Mesodermal cell (in vitro differentiated cells): ENCODE data around the gene ATL2.
"Not testable (repeated sequence)": the region's sequence is repeated elsewhere in the genome, so short reads cannot be mapped to it uniquely, and the experiment has no call there.

Experiments
- H3K27ac ChIP-seq: 2 replicates; pipeline ENCODE4 v1.7.0; 2013; ENCODE audit warnings: mild to moderate bottlenecking, low read depth, low read length, moderate library complexity; ENCODE audit not compliant: severe bottlenecking
- H3K36me3 ChIP-seq: 2 replicates; pipeline ENCODE4 v1.7.1; 2013; ENCODE audit warnings: mild to moderate bottlenecking, low read length, moderate library complexity; ENCODE audit not compliant: control insufficient read depth, insufficient read depth
- H3K4me1 ChIP-seq: one replicate; pipeline ENCODE4 v1.7.1; 2013; ENCODE audit warnings: mild to moderate bottlenecking, low read length; ENCODE audit not compliant: insufficient read depth, control insufficient read depth, poor library complexity, severe bottlenecking
- H3K4me3 ChIP-seq: 2 replicates; pipeline ENCODE4 v1.7.0; 2013; ENCODE audit warnings: low read length, control low read depth, mild to moderate bottlenecking; ENCODE audit not compliant: insufficient read depth, poor library complexity, severe bottlenecking; ENCODE audit errors: extremely low read depth
- H3K9me3 ChIP-seq: 2 replicates; pipeline ENCODE4 v1.7.1; 2013; ENCODE audit warnings: mild to moderate bottlenecking, low read length, moderate library complexity; ENCODE audit not compliant: control insufficient read depth
- WGBS, 2 experiments: methylation state at CpG; one replicate each; pipeline ENCODE4 v1.1.5; 2013; ENCODE audit warnings: missing lambda C conversion rate in 2 of 2; ENCODE audit not compliant: insufficient coverage in 2 of 2; 5-methylcytosine and 5-hydroxymethylcytosine counted together

ATL2 gene

DNA sequence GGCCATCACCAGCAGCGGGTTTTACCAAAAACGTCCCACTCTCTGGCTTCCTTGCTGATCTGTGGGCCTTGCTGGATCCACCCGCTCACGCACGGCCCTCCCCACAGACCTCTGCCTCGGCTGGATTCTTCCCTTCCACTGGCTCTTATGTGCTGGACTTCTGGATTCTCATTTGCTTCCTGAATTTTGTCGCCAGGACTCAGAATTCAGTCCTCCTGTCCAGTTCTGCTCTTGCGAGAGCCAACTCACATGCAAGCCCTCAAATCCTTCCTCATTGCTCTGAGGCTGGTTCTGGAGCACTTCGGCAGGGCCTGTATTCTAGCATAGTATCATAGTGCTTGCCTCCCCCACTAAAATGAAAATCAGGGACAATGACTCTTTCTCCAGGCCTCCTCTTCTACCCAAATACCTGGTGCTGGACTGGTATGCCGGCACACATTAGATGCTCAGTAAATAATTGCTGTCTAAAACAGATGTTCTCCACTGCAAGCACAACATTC lies 115.5 kb downstream of the ATL2 start:
- H3K4me1 ChIP-seq: no peaks in the 10 kb centered on the region
- 93 to 95% methylated on average over 9 to 10 of the region's 10 CpGs for WGBS, 2 experiments
- no peak overlapping the region for H3K4me3 ChIP-seq
- no peaks in the 10 kb centered on the region for H3K36me3 ChIP-seq
- H3K27ac ChIP-seq: no peak overlapping the region
- H3K9me3 ChIP-seq: no peaks in the 10 kb centered on the region

GRCh38 chr2:38260972-38261371 lies 116.1 kb downstream of the ATL2 start:
- 83 to 88% methylated on average over 1 to 2 of the region's 2 CpGs for WGBS, 2 experiments
- no peaks in the 10 kb centered on the region for H3K9me3 ChIP-seq
- no peaks in the 10 kb centered on the region for H3K36me3 ChIP-seq

DNA sequence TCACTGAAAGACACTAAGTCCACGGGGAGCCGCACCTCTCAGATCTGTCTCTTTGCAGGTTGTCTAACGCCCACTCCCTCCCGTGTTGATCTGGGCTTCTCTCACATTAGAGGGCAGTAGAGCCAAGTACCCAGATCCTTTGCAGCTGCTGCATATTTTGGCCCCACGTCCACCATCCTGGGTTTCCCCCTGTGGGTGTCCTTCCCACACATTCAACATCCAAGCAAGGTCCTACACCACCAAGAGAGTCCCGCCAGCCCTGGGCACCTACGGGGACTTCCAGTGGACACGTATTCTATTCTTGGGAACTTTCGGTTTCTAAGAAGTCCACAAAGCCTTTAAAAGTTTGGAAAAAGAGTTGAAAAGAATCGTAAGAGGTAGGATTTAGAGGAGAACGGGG lies 116.6 kb downstream of the ATL2 start:
- H3K4me3 ChIP-seq: no peak overlapping the region
- no peaks in the 10 kb centered on the region for H3K9me3 ChIP-seq
- no peaks in the 10 kb centered on the region for H3K36me3 ChIP-seq
- H3K4me1 ChIP-seq: no peaks in the 10 kb centered on the region
- no peak overlapping the region for H3K27ac ChIP-seq
- WGBS, 2 experiments: 93% methylated on average over 9 to 10 of the region's 11 CpGs

More at GRCh38 chr2:38260972-38261371, 116.1 kb downstream of the ATL2 start:
- Histone ChIP-seq H3K4me3 (no peak overlapping the region), H3K4me1 (no peaks in the 10 kb centered on the region), H3K27ac (no peak overlapping the region)

GRCh38 chr2:38259311-38259710 lies 117.8 kb downstream of the ATL2 start:
- H3K27ac ChIP-seq: no peak overlapping the region
- H3K4me1 ChIP-seq: no peaks in the 10 kb centered on the region
- H3K9me3 ChIP-seq: no peaks in the 10 kb centered on the region
- H3K4me3 ChIP-seq: no peak overlapping the region
- no peaks in the 10 kb centered on the region for H3K36me3 ChIP-seq
- WGBS, 2 experiments: 90% methylated on average over 2 of the region's 2 CpGs; no CpG with 5 or more reads in 1 of the 2 experiments

DNA sequence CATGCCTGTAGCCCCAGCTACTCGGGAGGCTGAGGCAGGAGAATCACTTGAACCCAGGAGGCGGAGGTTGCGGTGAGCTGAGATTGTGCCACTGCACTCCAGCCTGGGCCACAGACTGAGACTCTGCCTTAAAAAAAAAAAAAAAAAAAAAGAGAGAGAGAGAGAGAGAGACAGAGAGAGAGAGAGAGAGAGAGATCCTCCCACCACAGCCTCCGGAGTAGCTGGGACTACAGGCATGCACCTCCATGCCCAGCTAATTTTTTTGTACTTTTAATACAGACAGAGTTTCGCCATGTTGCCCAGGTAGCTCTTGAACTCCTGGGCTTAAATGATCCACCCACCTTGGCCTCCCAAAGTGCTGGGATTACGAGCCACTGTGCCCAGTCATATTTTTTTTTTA lies 119.4 kb downstream of the ATL2 start:
- not testable (repeated sequence) for H3K27ac ChIP-seq
- 72% methylated on average over 2 of the region's 6 CpGs; no CpG with 5 or more reads in 1 of the 2 experiments for WGBS, 2 experiments

GRCh38 chr2:38256610-38257009 lies 120.5 kb downstream of the ATL2 start:
- no CpG with 5 or more reads among the region's 1 CpG for WGBS, 2 experiments
- H3K27ac ChIP-seq: no peak overlapping the region
- no peaks in the 10 kb centered on the region for H3K36me3 ChIP-seq
- no peak overlapping the region for H3K4me3 ChIP-seq
- no peaks in the 10 kb centered on the region for H3K4me1 ChIP-seq
- no peaks in the 10 kb centered on the region for H3K9me3 ChIP-seq

More for the DNA sequence above, 119.4 kb downstream of the ATL2 start:
- not testable (repeated sequence) for H3K4me1 ChIP-seq, H3K4me3 ChIP-seq, H3K36me3 ChIP-seq, H3K9me3 ChIP-seq

- no peaks in the 10 kb centered on the region for H3K9me3 ChIP-seq
- H3K4me3 ChIP-seq: no peak overlapping the region
- 100% methylated on average over 1 of the region's 3 CpGs; no CpG with 5 or more reads in 1 of the 2 experiments for WGBS, 2 experiments
- H3K4me1 ChIP-seq: no peaks in the 10 kb centered on the region
- H3K36me3 ChIP-seq: no peaks in the 10 kb centered on the region
- no peak overlapping the region for H3K27ac ChIP-seq
Observed at GRCh38 chr2:38255211-38255610, 121.9 kb downstream of the ATL2 start.

DNA sequence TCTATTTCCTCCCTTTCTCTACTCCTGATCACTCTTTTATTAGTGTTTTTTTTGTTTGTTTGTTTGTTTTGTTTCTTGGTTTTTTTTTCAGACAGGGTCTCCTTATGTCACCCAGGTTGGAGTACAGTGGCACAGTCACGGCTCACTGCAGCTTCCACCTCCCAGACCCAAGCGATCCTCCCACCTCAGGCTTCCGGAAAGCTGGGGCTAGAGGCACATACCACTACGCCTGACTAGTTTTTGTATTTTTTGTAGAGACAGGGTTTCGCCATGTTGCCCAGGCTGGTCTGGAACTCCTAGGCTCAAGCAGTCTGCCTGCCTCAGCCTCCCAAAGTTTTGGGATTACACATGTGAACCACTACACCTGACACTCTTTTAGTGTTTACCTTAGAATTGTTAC lies 122.3 kb downstream of the ATL2 start:
- 75% methylated on average over 4 of the region's 5 CpGs; no CpG with 5 or more reads in 1 of the 2 experiments for WGBS, 2 experiments
- no peak overlapping the region for H3K4me3 ChIP-seq
- no peaks in the 10 kb centered on the region for H3K36me3 ChIP-seq
- H3K27ac ChIP-seq: no peak overlapping the region
- no peaks in the 10 kb centered on the region for H3K4me1 ChIP-seq
- no peaks in the 10 kb centered on the region for H3K9me3 ChIP-seq

GRCh38 chr2:38251940-38252339 lies 125.1 kb downstream of the ATL2 start:
- no peak overlapping the region for H3K27ac ChIP-seq
- no peaks in the 10 kb centered on the region for H3K9me3 ChIP-seq
- no peaks in the 10 kb centered on the region for H3K36me3 ChIP-seq
- no peaks in the 10 kb centered on the region for H3K4me1 ChIP-seq
- 83% methylated on average over 1 of the region's 1 CpG; no CpG with 5 or more reads in 1 of the 2 experiments for WGBS, 2 experiments
- H3K4me3 ChIP-seq: no peak overlapping the region

GRCh38 chr2:38248707-38249106 lies 128.4 kb downstream of the ATL2 start:
- no peaks in the 10 kb centered on the region for H3K9me3 ChIP-seq
- peaks cover 11% of the 10 kb centered on the region for H3K4me1 ChIP-seq
- 100% methylated on average over 1 of the region's 2 CpGs; no CpG with 5 or more reads in 1 of the 2 experiments for WGBS, 2 experiments
- no peak overlapping the region for H3K4me3 ChIP-seq
- H3K27ac ChIP-seq: no peak overlapping the region
- H3K36me3 ChIP-seq: no peaks in the 10 kb centered on the region

DNA sequence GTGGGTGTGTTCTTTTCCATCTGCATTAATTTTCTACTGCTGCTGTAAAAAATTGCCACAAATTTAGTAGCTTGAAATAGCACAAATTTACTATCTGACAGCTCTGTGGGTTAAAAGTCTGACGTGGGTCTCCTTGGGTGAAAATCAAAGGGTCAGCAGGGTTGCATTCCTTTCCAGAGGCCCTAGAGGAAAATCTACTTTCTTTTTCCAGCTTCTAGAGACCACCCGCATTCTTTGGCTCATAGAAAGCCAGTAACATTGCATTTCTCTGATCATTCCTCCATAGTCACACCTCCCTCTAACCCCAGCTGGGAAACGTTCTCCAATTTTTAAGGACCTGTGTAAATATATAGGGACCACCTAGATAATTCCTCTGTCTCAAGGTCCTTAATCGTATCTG lies 128.8 kb downstream of the ATL2 start:
- no peak overlapping the region for H3K27ac ChIP-seq
- no peaks in the 10 kb centered on the region for H3K36me3 ChIP-seq
- H3K4me1 ChIP-seq: peaks cover 11% of the 10 kb centered on the region
- H3K4me3 ChIP-seq: no peak overlapping the region
- 40 to 64% methylated on average over 1 to 2 of the region's 4 CpGs for WGBS, 2 experiments
- no peaks in the 10 kb centered on the region for H3K9me3 ChIP-seq
